HEK293T (cell line): ENCODE results near the gene LACTBL1.

Source experiments
- CTCF ChIA-PET: fragments of 350-600 bp; formaldehyde crosslinking; extraction: SDS; loops from one replicate; lab custom pipeline; 2021; ENCODE audit warnings: antibody characterized with exemption, inconsistent platforms; lab: Yijun Ruan, JAX
- POLR2A ChIA-PET: fragments of 350-600 bp; formaldehyde crosslinking; extraction: SDS; loops from one replicate; lab custom pipeline; 2020; ENCODE audit warnings: antibody characterized with exemption, inconsistent platforms; lab: Yijun Ruan, JAX
- DNase-seq: peaks from one replicate; pipeline ENCODE4 v3.0.0; 2012; ENCODE audit warnings: mixed read lengths; ENCODE audit errors: extremely low spot score
- ARNT ChIP-seq: fragments of 450-650 bp; IDR thresholded peaks from 2 replicates; pipeline ENCODE4 v1.6.1; 2017; ENCODE audit warnings: mild to moderate bottlenecking
- BHLHE40 ChIP-seq: fragments of 450-650 bp; IDR thresholded peaks from 2 replicates; pipeline ENCODE4 v1.6.1; 2016; ENCODE audit warnings: mild to moderate bottlenecking, moderate library complexity, borderline replicate concordance
- CTBP1 ChIP-seq: fragments of 450-650 bp; IDR thresholded peaks from 2 replicates; pipeline ENCODE4 v1.6.1; 2016; ENCODE audit warnings: borderline replicate concordance
- ELF4 ChIP-seq: fragments of 450-650 bp; IDR thresholded peaks from 2 replicates; pipeline ENCODE4 v1.6.1; 2017; ENCODE audit warnings: antibody characterized with exemption
- FOXA1 ChIP-seq: fragments of 450-650 bp; IDR thresholded peaks from 2 replicates; pipeline ENCODE4 v1.6.1; 2016; ENCODE audit warnings: mild to moderate bottlenecking
- FOXK2 ChIP-seq: fragments of 450-650 bp; IDR thresholded peaks from 2 replicates; pipeline ENCODE4 v1.6.1; 2016; ENCODE audit warnings: mild to moderate bottlenecking
- FOXM1 ChIP-seq: fragments of 450-650 bp; IDR thresholded peaks from 2 replicates; pipeline ENCODE4 v1.6.1; 2017; ENCODE audit warnings: mild to moderate bottlenecking, borderline replicate concordance
- HDGF ChIP-seq: fragments of 450-650 bp; IDR thresholded peaks from 2 replicates; pipeline ENCODE4 v1.6.1; 2017; ENCODE audit warnings: antibody characterized with exemption, borderline replicate concordance
- L3MBTL2 ChIP-seq: fragments of 450-650 bp; conservative IDR thresholded peaks from 2 replicates; pipeline ENCODE4 v1.6.1; 2016; ENCODE audit warnings: mild to moderate bottlenecking
- LEF1 ChIP-seq: fragments of 450-650 bp; IDR thresholded peaks from 2 replicates; pipeline ENCODE4 v1.6.1; 2017; ENCODE audit warnings: mild to moderate bottlenecking, borderline replicate concordance
- NFRKB ChIP-seq: fragments of 450-650 bp; IDR thresholded peaks from 2 replicates; pipeline ENCODE4 v1.6.1; 2016; ENCODE audit warnings: mild to moderate bottlenecking, moderate library complexity
- PKNOX1 ChIP-seq: fragments of 450-650 bp; IDR thresholded peaks from 2 replicates; pipeline ENCODE4 v1.6.1; 2016
- SP1 ChIP-seq: fragments of 450-650 bp; IDR thresholded peaks from 2 replicates; pipeline ENCODE4 v1.6.1; 2017
- SUZ12 ChIP-seq: fragments of 450-650 bp; IDR thresholded peaks from 2 replicates; pipeline ENCODE4 v1.6.1; 2016; ENCODE audit warnings: mild to moderate bottlenecking
- TARDBP ChIP-seq: fragments of 450-650 bp; IDR thresholded peaks from 2 replicates; pipeline ENCODE4 v1.6.1; 2016
- ZNF384 ChIP-seq: fragments of 450-650 bp; IDR thresholded peaks from 2 replicates; pipeline ENCODE4 v1.6.1; 2016

LACTBL1 gene

GRCh38 chr1:22962558-22962957, 10.1 kb downstream of the LACTBL1 start:
- no peak for DNase-seq
- ChIA-PET POLR2A (no interaction called here), CTCF (no interaction called here)
- no peak for TF ChIP-seq PKNOX1
- TF ChIP-seq ZNF384, result no peak
- no peak for TF ChIP-seq TARDBP
- TF ChIP-seq ARNT, result no peak
- TF ChIP-seq FOXA1, result no peak
- no peak for TF ChIP-seq LEF1
- no peak for TF ChIP-seq CTBP1
- TF ChIP-seq L3MBTL2, result no peak
- no peak for TF ChIP-seq FOXK2
- TF ChIP-seq ELF4, result no peak
- no peak for TF ChIP-seq BHLHE40

- POLR2A ChIA-PET, result no interaction called here
- TF ChIP-seq NFRKB, result no peak
- no peak for TF ChIP-seq FOXA1
- TF ChIP-seq ARNT, result no peak
- TF ChIP-seq PKNOX1, result no peak
- no peak for TF ChIP-seq FOXK2
- TF ChIP-seq SP1, result no peak
- DNase-seq, result no peak
- CTCF ChIA-PET, result no interaction called here
Observed at GRCh38 chr1:22959545-22960360, 12.9 kb downstream of the LACTBL1 start.

- POLR2A ChIA-PET, result no interaction called here
Observed at GRCh38 chr1:22958556-22958955, 14.1 kb downstream of the LACTBL1 start.

GRCh38 chr1:22957066-22957465, 15.6 kb downstream of the LACTBL1 start:
- POLR2A ChIA-PET, result no interaction called here

More at GRCh38 chr1:22958556-22958955, 14.1 kb downstream of the LACTBL1 start:
- TF ChIP-seq HDGF (no peak), PKNOX1 (no peak), NFRKB (no peak), SP1 (no peak), LEF1 (no peak), ELF4 (no peak), FOXM1 (no peak)
- DNase-seq, result no peak
- CTCF ChIA-PET, result no interaction called here

GRCh38 chr1:22955146-22955545, 17.5 kb downstream of the LACTBL1 start:
- DNase-seq, result no peak
- CTCF ChIA-PET, result no interaction called here
- no peak for TF ChIP-seq LEF1
- TF ChIP-seq HDGF, result no peak
- no peak for TF ChIP-seq ZNF384
- no peak for TF ChIP-seq L3MBTL2
- no peak for TF ChIP-seq FOXM1
- TF ChIP-seq SP1, result no peak
- TF ChIP-seq TARDBP, result no peak
- TF ChIP-seq SUZ12, result no peak
- TF ChIP-seq FOXK2, result no peak
- no peak for TF ChIP-seq CTBP1
- TF ChIP-seq ELF4, result no peak
- no peak for TF ChIP-seq FOXA1
- TF ChIP-seq ARNT, result no peak
- TF ChIP-seq NFRKB, result no peak
- no peak for TF ChIP-seq PKNOX1
- no peak for TF ChIP-seq BHLHE40
- POLR2A ChIA-PET, result no interaction called here

More at GRCh38 chr1:22957066-22957465, 15.6 kb downstream of the LACTBL1 start:
- CTCF ChIA-PET, result interaction anchor here (0.5 kb wide), 1 partner anchor 248 kb away, joined by 3 read pairs; no protein-coding TSS in a partner anchor
- TF ChIP-seq HDGF, result no peak
- no peak for TF ChIP-seq LEF1
- TF ChIP-seq ARNT, result no peak
- TF ChIP-seq NFRKB, result no peak
- no peak for TF ChIP-seq L3MBTL2
- no peak for DNase-seq

GRCh38 chr1:22953740-22954141, 18.9 kb downstream of the LACTBL1 start:
- no peak for TF ChIP-seq LEF1
- TF ChIP-seq SP1, result no peak
- no peak for TF ChIP-seq PKNOX1
- no peak for TF ChIP-seq NFRKB
- no peak for TF ChIP-seq CTBP1
- TF ChIP-seq FOXK2, result no peak
- TF ChIP-seq TARDBP, result no peak
- no peak for TF ChIP-seq SUZ12
- no peak for TF ChIP-seq BHLHE40
- TF ChIP-seq FOXM1, result no peak
- TF ChIP-seq L3MBTL2, result no peak
- no peak for TF ChIP-seq ZNF384
- TF ChIP-seq HDGF, result no peak
- TF ChIP-seq ARNT, result no peak
- TF ChIP-seq ELF4, result no peak
- no peak for TF ChIP-seq FOXA1
- POLR2A ChIA-PET, result no interaction called here
- DNase-seq, result no peak
- CTCF ChIA-PET, result no interaction called here
